Body of pancreas (tissue), 4 donors: ENCODE data around the gene FAM131A.

Experiments
- CTCF ChIP-seq, 7 experiments: fragments of 450-650 bp in 4 of 7; fragments of 200-600 bp in 3 of 7; sonication (generic) in 3 of 7; IDR thresholded peaks; one replicate each; pipeline ENCODE4 v1.5.1; 2016 to 2019; ENCODE audit warnings: antibody characterized with exemption in 7 of 7
- POLR2A ChIP-seq, 3 donors: fragments of 450-650 bp; IDR thresholded peaks; one replicate each; pipeline ENCODE4 v1.6.1; 2016; ENCODE audit warnings: antibody characterized with exemption in 3 of 3, mild to moderate bottlenecking in 2 of 3

GRCh38 chr3:184381261-184382224, 44.1 kb downstream of the FAM131A start:
- no peak for TF ChIP-seq POLR2A (IDR thresholded peaks at IDR 0.05)
- no peak for TF ChIP-seq CTCF (IDR thresholded peaks at IDR 0.05)
